Measurements from ENCODE around the gene ALG1. TPM values are rescaled to one million over a fixed set of nuclear protein-coding genes. Genes with fewer than 3 reads are reported as not detected.

Gene ALG1
- total and polyA plus RNA-seq, 2 donors (not counting 3 experiments of a cell fraction or from before 2014, with no cell fraction given): 33.7 to 46.0 TPM

- ChIA-PET POLR2A (no interaction called here), CTCF (interaction anchor here (1.3 kb wide), 1 partner anchor 12 kb away, joined by 6 read pairs; no protein-coding TSS in a partner anchor)
- no peak overlapping the region for H3K27ac ChIP-seq (ENCODE audit: insufficient read depth, low read depth, low read length)
- no peak for TF ChIP-seq POLR2AphosphoS5 (IDR thresholded peaks at IDR 0.05; ENCODE audit: insufficient read depth, low read depth, low read length)
- TF ChIP-seq POLR2A (IDR thresholded peaks at IDR 0.05; ENCODE audit: low read depth, low read length): no peak
- no peak for TF ChIP-seq FOS (IDR thresholded peaks at IDR 0.05; ENCODE audit: borderline replicate concordance, insufficient read depth, low read length)
- no peak for TF ChIP-seq CTCF (IDR thresholded peaks at IDR 0.05; ENCODE audit: extremely low read depth in 1 of 2, insufficient read depth in 1 of 2, low read depth in 1 of 2, low read length in 2 of 2)
- TF ChIP-seq GATA2 (IDR thresholded peaks at IDR 0.05; ENCODE audit: insufficient read depth, insufficient read length, low read depth, low read length): no peak
- TF ChIP-seq JUN (IDR thresholded peaks at IDR 0.05; ENCODE audit: borderline replicate concordance, insufficient read depth, insufficient read length, low read depth): no peak
- TF ChIP-seq MYC (IDR thresholded peaks at IDR 0.05; ENCODE audit: low read depth, low read length): no peak
- TF ChIP-seq MAX (IDR thresholded peaks at IDR 0.05; ENCODE audit: insufficient read depth, insufficient read length): no peak
- TF ChIP-seq EZH2 (IDR thresholded peaks at IDR 0.05; ENCODE audit: borderline replicate concordance, low read depth, low read length, severe bottlenecking): no peak
- no peak overlapping the region for H2AFZ ChIP-seq (ENCODE audit: low read depth, low read length)
- H3K9me3 ChIP-seq (replicated peaks; ENCODE audit: control insufficient read depth, insufficient read depth, low read length): no peaks in the 10 kb centered on the region
- H3K9ac ChIP-seq (replicated peaks; ENCODE audit: extremely low read depth, insufficient read depth, low read length): no peak overlapping the region
- no peaks in the 10 kb centered on the region for H3K9me1 ChIP-seq (replicated peaks; ENCODE audit: control insufficient read depth, extremely low read depth, insufficient read depth, low read length)
- intact Hi-C loops (cut with micrococcal nuclease): no loop called here
- dilution Hi-C loops (cut with MboI; ENCODE audit: extremely low pct_ligation_motif_present, low sequenced_read_pairs): no loop called here
- DNase-seq (ENCODE audit: low read depth, low spot score): no peak
- no peaks in the 10 kb centered on the region for H3K36me3 ChIP-seq (ENCODE audit: control insufficient read depth in 2 of 2, extremely low read depth in 1 of 2, insufficient read depth in 2 of 2, low read length in 2 of 2)
- no TSS peak for BruUV-seq (replicated peaks)
- peaks cover 1 to 6% of the 10 kb centered on the region in 2 experiments for H3K27me3 ChIP-seq (ENCODE audit: control insufficient read depth in 2 of 2, insufficient read depth in 2 of 2, low read length in 2 of 2)
- no peaks in the 10 kb centered on the region for H3K79me2 ChIP-seq (ENCODE audit: control insufficient read depth, insufficient read depth, low read length)
- no peaks in the 10 kb centered on the region for H3K4me1 ChIP-seq (ENCODE audit: control insufficient read depth, extremely low read depth, insufficient read depth, low read length)
- H3K4me2 ChIP-seq (ENCODE audit: insufficient read depth, low read length): no peak overlapping the region
- no peaks in the 10 kb centered on the region for H4K20me1 ChIP-seq (replicated peaks; ENCODE audit: control insufficient read depth, extremely low read depth, insufficient read depth, low read length)
- no peak overlapping the region for H3K4me3 ChIP-seq (replicated peaks in 1 of 3; ENCODE audit: insufficient read depth in 1 of 3, low read depth in 1 of 3, low read length in 3 of 3)
- FAIRE-seq: no peak
Measured at GRCh38 chr16:5046914-5047313, 24.7 kb upstream of the ALG1 start.
